ENCODE measurements around the gene TAS2R30. TPM values are rescaled to one million over a fixed set of nuclear protein-coding genes. Genes with fewer than 3 reads are reported as not detected.

The TAS2R30 gene
- total and polyA plus RNA-seq, 9 of the 15 experiments (the other 6 are each of a cell fraction or from before 2014, with no cell fraction given) = 0.11 to 4.0 (median 0.99) TPM; not detected in 3

GRCh38 chr12:11107719-11108118 is 26.7 kb downstream of the TAS2R30 start:
- Histone ChIP-seq H4K20me1 (replicated peaks; ENCODE audit: control insufficient read depth, insufficient read depth, low read length) (no peaks in the 10 kb centered on the region), H3K4me1 (replicated peaks in 1 of 2; ENCODE audit: control insufficient read depth in 2 of 2, insufficient read depth in 2 of 2, low read length in 2 of 2) (no peaks in the 10 kb centered on the region), H3K36me3 (ENCODE audit: control insufficient read depth, insufficient read depth, low read length) (no peaks in the 10 kb centered on the region), H3K4me3 (no peak overlapping the region), H3K9ac (ENCODE audit: insufficient read depth in 1 of 2, low read depth in 2 of 2, low read length in 2 of 2) (no peak overlapping the region), H3K27me3 (ENCODE audit: control insufficient read depth in 2 of 2, insufficient read depth in 2 of 2, low read length in 2 of 2) (no peaks in the 10 kb centered on the region), H2AFZ (ENCODE audit: low read depth, low read length) (no peak overlapping the region), H3K9me1 (ENCODE audit: control insufficient read depth, insufficient read depth, low read length) (no peaks in the 10 kb centered on the region), H3K9me3 (replicated peaks; ENCODE audit: control insufficient read depth, insufficient read depth, low read depth, low read length) (no peaks in the 10 kb centered on the region), H3K4me2 (ENCODE audit: insufficient read depth, low read length) (no peak overlapping the region), H3K27ac (ENCODE audit: extremely low read depth, low read depth, low read length) (no peak overlapping the region), H3K79me2 (ENCODE audit: control insufficient read depth, insufficient read depth, low read length) (peaks cover 38% of the 10 kb centered on the region)
- TF ChIP-seq NCOA4 (IDR thresholded peaks at IDR 0.05; ENCODE audit: partially characterized antibody) (no peak), ATF4 (CRISPR knock-in tag; IDR thresholded peaks at IDR 0.05) (no peak), ETS1 (conservative IDR thresholded peaks at IDR 0.05; ENCODE audit: control insufficient read depth, low read depth, low read length) (no peak), MCM5 (IDR thresholded peaks at IDR 0.05; ENCODE audit: low read depth) (no peak), OTX1 (CRISPR knock-in tag; IDR thresholded peaks at IDR 0.05) (no peak), JUNB (CRISPR knock-in tag; conservative IDR thresholded peaks at IDR 0.05) (no peak), SMC3 (conservative IDR thresholded peaks at IDR 0.05; ENCODE audit: insufficient read depth, low read depth, low read length) (no peak), TAL1 (IDR thresholded peaks at IDR 0.05) (no peak), LARP7 (IDR thresholded peaks at IDR 0.05) (no peak), ZNF146 (CRISPR knock-in tag; IDR thresholded peaks at IDR 0.05; ENCODE audit: unreplicated experiment) (no peak), FIP1L1 (IDR thresholded peaks at IDR 0.05; ENCODE audit: low read depth, low read length, poor library complexity, severe bottlenecking) (no peak), EP300 (IDR thresholded peaks at IDR 0.05; ENCODE audit: low read length) (no peak), KDM4B (IDR thresholded peaks at IDR 0.05; ENCODE audit: borderline replicate concordance in 2 of 2, low read depth in 1 of 2) (no peak), ZNF134 (CRISPR knock-in tag; conservative IDR thresholded peaks at IDR 0.05) (no peak)
- no peak for FAIRE-seq
- WGBS (ENCODE audit: insufficient coverage, low coverage, missing lambda C conversion rate) = 36% methylated on average over 1 of the region's 1 CpG
- intact Hi-C loops (cut with micrococcal nuclease) (no loop called here), in situ Hi-C loops (cut with MboI) (no loop called here)
- BruUV-seq (replicated peaks) = no TSS peak
- no peak for DNase-seq (ENCODE audit: extremely low read depth in 1 of 4, low spot score in 3 of 4)
- ChIA-PET CTCF (ENCODE audit: low intra/inter-chr PET ratio) (no interaction called here), POLR2A (interaction anchor here (0.8 kb wide), 1 partner anchor 63 kb away, joined by 3 read pairs; the partner anchor contains the start of gene SMIM10L1)
- ATAC-seq = no peak
